NCI-H146 treated with DMSO at 0.1 percent for 48 hours (cell line): ENCODE results near the gene DIAPH3.
A peak's percentile ranks its signal among the peaks of the same experiment; 100 is the strongest.
"Not testable (repeated sequence)": the region's sequence is repeated elsewhere in the genome, so short reads cannot be mapped to it uniquely, and the experiment has no call there.

Experiments used
- DNase-seq: peaks from one replicate; lab custom pipeline; 2025; ENCODE audit not compliant: unreplicated experiment; lab: John Stamatoyannopoulos, UW

Gene DIAPH3

GRCh38 chr13:60094385-60095088, 69.2 kb downstream of the DIAPH3 start:
- peak; percentile 44 for DNase-seq

- DNase-seq = peak; percentile 98
Observed at GRCh38 chr13:60093425-60094019, 70.2 kb downstream of the DIAPH3 start.

- no peak for DNase-seq
Observed at GRCh38 chr13:60091573-60091972, 72.2 kb downstream of the DIAPH3 start.

GRCh38 chr13:60090574-60090973, 73.2 kb downstream of the DIAPH3 start:
- no peak for DNase-seq

- DNase-seq = not testable (repeated sequence)
Observed at GRCh38 chr13:60083780-60084179, 79.9 kb downstream of the DIAPH3 start.

- no peak for DNase-seq
Observed at GRCh38 chr13:60080850-60081249, 82.9 kb downstream of the DIAPH3 start.

- DNase-seq = no peak
Observed at GRCh38 chr13:60078226-60078625, 85.5 kb downstream of the DIAPH3 start.

- no peak for DNase-seq
Observed at GRCh38 chr13:60075850-60076249, 87.9 kb downstream of the DIAPH3 start.

- no peak for DNase-seq
Observed at GRCh38 chr13:60074397-60074796, 89.3 kb downstream of the DIAPH3 start.

GRCh38 chr13:60066226-60066625, 97.5 kb downstream of the DIAPH3 start:
- no peak for DNase-seq

- no peak for DNase-seq
Observed at GRCh38 chr13:60062502-60062901, 101.2 kb downstream of the DIAPH3 start.

GRCh38 chr13:60061737-60062136, 102.0 kb downstream of the DIAPH3 start:
- DNase-seq = no peak

GRCh38 chr13:60051754-60052285, 111.9 kb downstream of the DIAPH3 start:
- no peak for DNase-seq

- DNase-seq = not testable (repeated sequence)
Observed at GRCh38 chr13:60048353-60048752, 115.4 kb downstream of the DIAPH3 start.

GRCh38 chr13:60047918-60048317, 115.8 kb downstream of the DIAPH3 start:
- no peak for DNase-seq

GRCh38 chr13:60044321-60044720, 119.4 kb downstream of the DIAPH3 start:
- DNase-seq = no peak

- no peak for DNase-seq
Observed at GRCh38 chr13:60043262-60043661, 120.5 kb downstream of the DIAPH3 start.

- DNase-seq = not testable (repeated sequence)
Observed at GRCh38 chr13:60040668-60041067, 123.1 kb downstream of the DIAPH3 start.

GRCh38 chr13:60035874-60036273, 127.9 kb downstream of the DIAPH3 start:
- no peak for DNase-seq

- DNase-seq = no peak
Observed at GRCh38 chr13:60032851-60033250, 130.9 kb downstream of the DIAPH3 start.

GRCh38 chr13:60028021-60028420, 135.7 kb downstream of the DIAPH3 start:
- no peak for DNase-seq

- DNase-seq = no peak
Observed at GRCh38 chr13:60026286-60026685, 137.4 kb downstream of the DIAPH3 start.

GRCh38 chr13:60020288-60020687, 143.4 kb downstream of the DIAPH3 start:
- no peak for DNase-seq
